HG03565 (cell line): Measurements from ENCODE around the gene NLE1.
"Not testable (repeated sequence)": the region's sequence is repeated elsewhere in the genome, so short reads cannot be mapped to it uniquely, and the experiment has no call there.

Experiments used
- ATAC-seq: cut with Tn5 transposase; IDR thresholded peaks from one replicate; pipeline ENCODE4 v1.9.1; 2021; ENCODE audit warnings: mild to moderate bottlenecking, moderate library complexity; ENCODE audit not compliant: unreplicated experiment

The NLE1 gene

GRCh38 chr17:35163886-35164285, 21.8 kb upstream of the NLE1 start:
- ATAC-seq = no peak

GRCh38 chr17:35162755-35163154, 20.7 kb upstream of the NLE1 start:
- no peak for ATAC-seq

- no peak for ATAC-seq
Measured at GRCh38 chr17:35161281-35161761, 19.2 kb upstream of the NLE1 start.

GRCh38 chr17:35160354-35161201, 18.5 kb upstream of the NLE1 start:
- no peak for ATAC-seq

- no peak for ATAC-seq
Measured at GRCh38 chr17:35159940-35160339, 17.8 kb upstream of the NLE1 start.

GRCh38 chr17:35155246-35155645, 13.1 kb upstream of the NLE1 start:
- ATAC-seq = no peak

- no peak for ATAC-seq
Measured at GRCh38 chr17:35154196-35155165, 12.4 kb upstream of the NLE1 start.

- no peak for ATAC-seq
Measured at GRCh38 chr17:35152421-35153140, 10.5 kb upstream of the NLE1 start.

- not testable (repeated sequence) for ATAC-seq
Measured at GRCh38 chr17:35151080-35151479, 9.0 kb upstream of the NLE1 start.

GRCh38 chr17:35149941-35150340, 7.8 kb upstream of the NLE1 start:
- ATAC-seq = no peak

GRCh38 chr17:35148144-35148543, 6.0 kb upstream of the NLE1 start:
- ATAC-seq = no peak

- ATAC-seq = no peak
Measured at GRCh38 chr17:35147375-35147905, 5.3 kb upstream of the NLE1 start, which contains the start of gene UNC45B. Gene UNC45B, plus strand, starts transcription at chr17:35147817. Its CDS starts 447 bp downstream, at chr17:35148264.

GRCh38 chr17:35146214-35146833, 4.2 kb upstream of the NLE1 start:
- no peak for ATAC-seq

GRCh38 chr17:35144840-35145239, 2.7 kb upstream of the NLE1 start:
- no peak for ATAC-seq

- ATAC-seq = no peak
Measured at GRCh38 chr17:35142467-35142796, 329 bp upstream of the NLE1 start.

- ATAC-seq = no peak
Measured at GRCh38 chr17:35138218-35138617, 3.9 kb downstream of the NLE1 start.

- ATAC-seq = no peak
Measured at GRCh38 chr17:35135322-35135721, 6.8 kb downstream of the NLE1 start.

- no peak for ATAC-seq
Measured at GRCh38 chr17:35132816-35133550, 9.1 kb downstream of the NLE1 start.

- no peak for ATAC-seq
Measured at GRCh38 chr17:35132099-35132498, 10.0 kb downstream of the NLE1 start.

GRCh38 chr17:35130392-35130791, 11.7 kb downstream of the NLE1 start:
- ATAC-seq = no peak
